Stomach (tissue), 4 donors: ENCODE measurements around the gene CDC42.

Experiments
- CTCF ChIP-seq, 7 experiments: fragments of 450-650 bp in 4 of 7; fragments of 200-600 bp in 3 of 7; sonication (generic) in 3 of 7; IDR thresholded peaks; one replicate each; pipeline ENCODE4 v1.5.1; 2016 to 2019; ENCODE audit warnings: antibody characterized with exemption in 7 of 7, control low read depth in 2 of 7, mild to moderate bottlenecking in 1 of 7
- POLR2AphosphoS5 ChIP-seq, 3 donors: sonication (generic); formaldehyde crosslinking; IDR thresholded peaks; one replicate each; pipeline ENCODE4 v1.6.1; 2016; ENCODE audit warnings: antibody characterized with exemption in 3 of 3

GRCh38 chr1:22053017-22053860, 730 bp downstream of the CDC42 start:
- peak in 2 of 3 donors; percentile 34 to 72 for TF ChIP-seq POLR2AphosphoS5 (IDR thresholded peaks at IDR 0.05)
- TF ChIP-seq CTCF (IDR thresholded peaks at IDR 0.05) = no peak
